GM11168 (cell line): ENCODE measurements around the gene RTL5.

Experiments
- in situ Hi-C: fragments of 300-500 bp; cut with MboI; formaldehyde crosslinking; loops from one replicate; pipeline ENCODE4 v1.12.0; 2022; ENCODE audit warnings: low sequenced_read_pairs; ENCODE audit not compliant: unreplicated experiment

Gene RTL5

DNA sequence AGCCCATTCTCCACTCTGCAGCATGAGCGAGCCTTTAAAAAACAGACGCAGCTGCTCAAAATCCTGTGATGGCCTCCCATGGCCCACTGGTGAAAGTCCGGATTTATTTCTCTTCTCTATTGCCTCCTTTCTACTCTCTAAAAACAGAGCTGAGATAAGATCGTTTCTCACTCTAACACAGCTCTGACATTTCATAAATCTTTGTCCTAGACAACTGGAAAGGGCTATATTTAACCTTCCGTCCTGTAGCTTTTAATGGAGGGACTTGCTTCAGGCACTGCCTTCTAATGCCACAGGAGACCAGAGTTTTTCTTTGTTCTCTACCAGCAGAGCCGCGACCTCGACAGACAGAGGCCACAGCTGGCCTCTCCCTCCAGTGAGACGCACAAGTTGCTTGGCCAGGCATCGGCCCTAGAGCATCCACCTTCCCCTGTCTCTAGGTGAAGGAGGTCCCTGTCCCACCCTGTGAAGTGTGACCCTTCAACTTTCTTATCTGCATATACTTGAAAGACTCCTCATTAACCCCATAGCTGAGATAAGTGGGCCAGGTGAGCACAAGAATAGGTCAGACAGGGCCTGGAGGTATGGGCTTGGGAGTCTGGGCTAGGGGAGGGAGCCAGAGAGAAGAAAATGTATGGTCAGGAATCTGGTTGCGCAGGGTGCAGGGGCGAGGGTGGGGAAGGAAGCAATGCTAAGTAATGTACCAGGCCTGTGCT, 50.0 kb downstream of the RTL5 start:
- in situ Hi-C loops, result no loop called here

DNA sequence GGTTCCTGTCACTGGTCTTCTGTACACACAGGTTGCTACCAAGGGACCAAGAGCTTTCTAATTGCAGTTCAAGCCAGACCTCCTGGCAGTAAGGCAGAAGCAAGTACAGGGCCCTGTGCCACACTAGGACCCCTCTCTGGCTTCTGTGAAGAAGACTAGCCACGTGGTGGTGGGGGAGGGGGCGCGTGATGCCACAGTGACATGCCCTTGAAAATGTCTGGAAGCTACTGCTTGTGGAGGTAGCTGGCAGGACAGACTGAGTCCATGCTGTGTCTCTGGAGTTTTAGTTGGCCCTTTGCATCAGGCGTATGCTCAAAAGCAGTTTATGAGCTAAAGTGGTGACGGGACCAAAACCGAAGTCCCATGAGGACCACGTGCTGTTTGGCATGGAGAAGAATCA, 50.9 kb downstream of the RTL5 start:
- in situ Hi-C loops, result no loop called here

DNA sequence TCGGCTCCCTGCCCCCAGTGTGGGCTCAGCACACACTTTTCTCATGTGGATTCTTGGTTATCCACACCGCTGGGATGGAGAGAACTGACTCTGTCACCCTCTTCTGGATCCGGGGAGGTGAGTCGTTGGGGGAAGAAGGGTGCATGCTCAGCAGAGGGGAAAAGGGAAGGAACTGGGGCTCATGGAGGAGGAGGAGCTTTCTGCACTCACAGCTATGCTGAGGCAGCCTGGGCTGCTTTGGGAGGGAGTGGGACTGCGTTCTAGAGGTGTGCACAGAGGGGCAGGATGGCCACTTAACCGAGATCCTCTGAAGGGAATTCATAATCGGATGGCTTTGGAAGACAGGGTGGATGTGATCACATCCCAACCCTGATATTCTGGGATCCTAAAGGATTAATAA, 51.6 kb downstream of the RTL5 start:
- in situ Hi-C loops, result no loop called here

DNA sequence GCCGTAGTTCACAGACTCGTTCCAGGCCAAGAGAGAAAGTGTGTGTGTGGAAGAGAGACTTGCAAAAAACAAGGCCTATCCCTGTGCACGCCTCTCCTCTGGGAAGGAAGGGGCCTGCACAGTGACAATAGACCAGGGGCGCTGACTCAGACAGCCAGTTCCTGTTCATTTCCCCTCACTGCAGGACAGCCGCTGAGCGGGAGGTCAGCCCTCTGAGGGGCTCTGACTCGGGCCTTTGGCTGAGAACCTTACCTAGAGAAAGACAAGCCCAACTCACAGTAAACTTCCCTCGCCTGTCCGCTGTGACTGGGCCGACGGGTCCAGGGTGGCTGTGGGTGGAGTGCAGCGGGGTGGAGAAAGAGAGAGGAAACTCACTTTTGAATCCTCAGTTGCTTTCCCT, 52.1 kb downstream of the RTL5 start:
- in situ Hi-C loops, result no loop called here

DNA sequence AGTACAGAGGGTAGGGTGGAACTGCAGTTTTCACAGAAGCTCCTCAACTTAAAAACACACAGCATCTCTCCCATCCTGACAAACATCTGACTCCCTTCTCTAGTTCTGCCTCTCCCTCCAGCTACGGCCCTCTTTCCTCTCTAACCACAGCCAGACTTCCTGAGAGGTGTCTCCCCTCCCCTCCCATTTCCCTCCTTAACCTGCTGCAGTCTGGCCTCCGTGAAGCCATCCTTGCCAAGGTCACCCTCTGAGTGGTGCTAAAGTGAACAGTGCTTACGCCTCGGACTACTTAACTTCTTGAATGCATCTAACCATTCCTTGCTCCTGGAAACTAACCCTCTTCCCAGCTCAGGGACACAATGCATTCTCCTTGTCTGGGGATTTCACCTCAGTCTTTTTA, 53.3 kb downstream of the RTL5 start:
- in situ Hi-C loops, result no loop called here
